Measurements from ENCODE around the gene RAB1A. TPM values are rescaled to one million over a fixed set of nuclear protein-coding genes. Genes with fewer than 3 reads are reported as not detected.

Gene RAB1A
- total and polyA plus RNA-seq, 4 donors = 118 to 165 (median 130) TPM

DNA sequence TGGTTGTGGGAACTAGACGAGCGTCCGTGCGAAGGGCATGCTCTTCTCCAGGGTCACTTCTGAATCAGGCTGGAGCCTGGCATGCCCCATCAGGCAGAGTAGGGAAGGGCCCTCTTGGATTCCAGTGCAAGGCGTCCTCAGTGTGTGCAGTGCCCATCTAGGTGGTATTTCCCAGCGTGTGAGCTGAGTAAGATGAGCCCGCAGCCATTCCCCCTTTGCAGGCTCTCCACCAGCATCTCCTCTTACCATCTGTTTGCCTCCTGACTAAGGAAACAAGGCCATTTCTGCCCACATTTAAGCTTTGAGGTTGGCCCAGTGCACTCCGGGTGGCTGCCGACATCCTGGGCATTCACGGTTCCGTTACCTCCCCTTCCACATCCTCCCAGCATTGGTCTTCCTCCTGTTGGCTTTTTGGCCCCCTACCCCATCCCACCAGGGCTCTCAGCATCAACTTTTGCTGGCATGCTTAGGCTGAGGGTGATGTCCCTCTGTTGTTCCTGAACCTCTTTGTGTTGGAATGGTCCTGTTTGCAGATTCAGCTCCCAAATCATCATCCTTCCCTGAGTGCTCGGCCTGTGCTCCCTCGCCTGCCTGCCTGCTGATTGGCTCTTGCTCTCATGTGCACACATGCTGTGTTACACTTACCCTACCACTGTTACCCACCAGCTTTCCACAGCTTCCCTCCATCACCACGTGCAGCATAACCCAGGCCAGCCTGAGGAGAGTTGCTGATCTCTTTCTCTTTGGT lies 61.9 kb downstream of the RAB1A start:
- 85 to 92% methylated on average over 14 of the region's 14 CpGs for WGBS, 2 donors
- H3K36me3 ChIP-seq (ENCODE audit: control insufficient read depth in 1 of 2, insufficient read depth in 2 of 2, low read length in 1 of 2) = peaks cover 0 to 8% of the 10 kb centered on the region in 2 donors
- DNase-seq (no peak), ATAC-seq (ENCODE audit: low FRiP score) (no peak)
- peaks cover 0 to 2% of the 10 kb centered on the region in 2 donors for H3K4me1 ChIP-seq (ENCODE audit: control insufficient read depth in 1 of 2, insufficient read depth in 2 of 2, low read length in 2 of 2)
- intact Hi-C loops (cut with DNase I) = loop anchor here in 1 of 2 donors (10.0 kb wide), 1 partner anchor 507 kb away; no protein-coding TSS in a partner anchor
- H3K27ac ChIP-seq (ENCODE audit: low read depth in 1 of 2, low read length in 2 of 2) = no peak overlapping the region
- H3K4me3 ChIP-seq (ENCODE audit: low read length in 2 of 2) = no peak overlapping the region
- H3K9me3 ChIP-seq (ENCODE audit: control insufficient read depth, low read length) = no peaks in the 10 kb centered on the region
- no peaks in the 10 kb centered on the region for H3K27me3 ChIP-seq (ENCODE audit: control insufficient read depth in 1 of 2, insufficient read depth in 2 of 2, low read length in 1 of 2)

DNA sequence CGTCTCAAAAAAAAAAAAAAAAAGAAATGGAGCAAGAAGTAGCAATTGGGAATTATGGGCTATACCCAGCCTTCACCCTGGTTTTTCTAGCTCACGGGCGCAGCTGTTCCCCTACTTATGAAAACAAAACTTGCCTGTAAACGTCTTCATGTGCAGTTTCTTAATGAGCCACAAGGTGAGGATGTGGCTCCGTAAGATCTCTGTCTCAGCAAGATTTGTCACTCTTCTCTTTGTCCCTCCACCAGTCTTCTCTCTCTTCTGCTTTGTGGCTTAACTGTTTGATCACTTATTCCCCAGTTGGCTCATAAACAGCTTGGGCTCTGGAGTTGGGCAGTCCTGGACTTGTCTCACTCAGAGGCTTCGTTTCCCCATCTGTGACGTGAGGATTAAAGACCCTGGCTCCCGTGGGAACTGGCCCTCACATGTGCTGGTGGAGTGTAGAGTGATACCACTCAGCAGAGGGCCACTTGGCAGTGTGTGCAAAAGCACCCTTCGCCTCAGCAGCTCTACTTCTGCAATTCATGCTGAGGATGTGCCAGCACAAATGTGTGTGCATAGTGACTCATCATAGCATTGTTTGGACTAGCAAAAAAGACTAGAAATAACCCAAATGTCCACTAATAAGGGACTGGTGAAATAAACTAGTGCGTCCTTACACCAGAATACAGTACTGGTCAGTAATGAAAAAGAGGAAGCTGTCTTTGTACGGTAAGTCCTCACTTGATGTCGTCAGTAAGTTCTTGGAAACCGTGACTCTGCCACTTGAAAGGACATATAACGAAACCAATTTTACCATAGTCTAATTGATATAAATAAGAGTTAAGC lies 65.0 kb downstream of the RAB1A start:
- Histone ChIP-seq H3K36me3 (ENCODE audit: control insufficient read depth in 1 of 2, insufficient read depth in 2 of 2, low read length in 1 of 2) (no peaks in the 10 kb centered on the region), H3K27ac (ENCODE audit: low read depth in 1 of 2, low read length in 2 of 2) (peak overlapping the region in 1 of 2 donors; percentile 12), H3K4me1 (ENCODE audit: control insufficient read depth in 1 of 2, insufficient read depth in 2 of 2, low read length in 2 of 2) (peaks cover 0 to 2% of the 10 kb centered on the region in 2 donors), H3K4me3 (ENCODE audit: low read length in 2 of 2) (no peak overlapping the region), H3K9me3 (ENCODE audit: control insufficient read depth, low read length) (no peaks in the 10 kb centered on the region), H3K27me3 (ENCODE audit: control insufficient read depth in 1 of 2, insufficient read depth in 2 of 2, low read length in 1 of 2) (no peaks in the 10 kb centered on the region)
- peak; percentile 84 for ATAC-seq (ENCODE audit: low FRiP score)
- intact Hi-C loops (cut with DNase I) = loop anchor here (5.0 to 10.0 kb wide), 2 partner anchors 122 to 510 kb away; no protein-coding TSS in a partner anchor
- WGBS, 2 donors = 3 to 6% methylated on average over 14 of the region's 14 CpGs
- peak; percentile 82 to 83 for DNase-seq

- H3K4me1 ChIP-seq (ENCODE audit: control insufficient read depth in 1 of 2, insufficient read depth in 2 of 2, low read length in 2 of 2) = peaks cover 0 to 2% of the 10 kb centered on the region in 2 donors
- no peak for DNase-seq
- H3K36me3 ChIP-seq (ENCODE audit: control insufficient read depth in 1 of 2, insufficient read depth in 2 of 2, low read length in 1 of 2) = no peaks in the 10 kb centered on the region
- H3K9me3 ChIP-seq (ENCODE audit: control insufficient read depth, low read length) = no peaks in the 10 kb centered on the region
- no peak for ATAC-seq (ENCODE audit: low FRiP score)
- H3K27me3 ChIP-seq (ENCODE audit: control insufficient read depth in 1 of 2, insufficient read depth in 2 of 2, low read length in 1 of 2) = no peaks in the 10 kb centered on the region
- no peak overlapping the region for H3K27ac ChIP-seq (ENCODE audit: low read depth in 1 of 2, low read length in 2 of 2)
- 57 to 74% methylated on average over 13 of the region's 13 CpGs for WGBS, 2 donors
- H3K4me3 ChIP-seq (ENCODE audit: low read length in 2 of 2) = no peak overlapping the region
- intact Hi-C loops (cut with DNase I) = loop anchor here (5.0 to 10.0 kb wide), 2 partner anchors 124 to 512 kb away; no protein-coding TSS in a partner anchor
Observed at GRCh38 chr2:65062843-65063825, 66.8 kb downstream of the RAB1A start.

DNA sequence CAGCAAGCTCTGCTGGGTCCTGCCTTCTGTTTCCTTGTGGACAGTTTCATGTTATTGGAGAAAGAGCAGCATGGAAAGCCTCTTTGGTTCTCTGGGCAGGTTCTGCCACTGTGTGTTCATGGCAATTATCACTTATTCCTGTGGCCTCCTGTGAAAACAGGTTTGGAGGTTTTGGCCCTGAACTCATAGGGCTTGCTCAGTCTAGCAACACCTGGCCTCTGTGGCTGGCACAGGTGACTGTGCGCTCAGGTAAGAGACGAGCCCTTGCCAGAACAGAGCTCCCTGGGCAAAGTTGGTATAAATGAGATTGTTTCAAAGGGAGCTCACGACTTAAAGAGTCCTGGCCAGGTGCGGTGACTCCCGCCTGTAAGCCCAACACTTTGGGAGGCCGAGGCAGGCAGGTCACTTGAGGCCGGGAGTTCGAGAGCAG lies 68.0 kb downstream of the RAB1A start:
- ATAC-seq (ENCODE audit: low FRiP score) = no peak
- Histone ChIP-seq H3K27me3 (ENCODE audit: control insufficient read depth in 1 of 2, insufficient read depth in 2 of 2, low read length in 1 of 2) (no peaks in the 10 kb centered on the region), H3K27ac (ENCODE audit: low read depth in 1 of 2, low read length in 2 of 2) (no peak overlapping the region), H3K4me1 (ENCODE audit: control insufficient read depth in 1 of 2, insufficient read depth in 2 of 2, low read length in 2 of 2) (peaks cover 0 to 2% of the 10 kb centered on the region in 2 donors), H3K4me3 (ENCODE audit: low read length in 2 of 2) (no peak overlapping the region), H3K36me3 (ENCODE audit: control insufficient read depth in 1 of 2, insufficient read depth in 2 of 2, low read length in 1 of 2) (no peaks in the 10 kb centered on the region), H3K9me3 (ENCODE audit: control insufficient read depth, low read length) (no peaks in the 10 kb centered on the region)
- no peak for DNase-seq
- intact Hi-C loops (cut with DNase I) = loop anchor here (5.0 to 10.0 kb wide), 2 partner anchors 125 to 513 kb away; no protein-coding TSS in a partner anchor
- WGBS, 2 donors = 95% methylated on average over 8 of the region's 8 CpGs

DNA sequence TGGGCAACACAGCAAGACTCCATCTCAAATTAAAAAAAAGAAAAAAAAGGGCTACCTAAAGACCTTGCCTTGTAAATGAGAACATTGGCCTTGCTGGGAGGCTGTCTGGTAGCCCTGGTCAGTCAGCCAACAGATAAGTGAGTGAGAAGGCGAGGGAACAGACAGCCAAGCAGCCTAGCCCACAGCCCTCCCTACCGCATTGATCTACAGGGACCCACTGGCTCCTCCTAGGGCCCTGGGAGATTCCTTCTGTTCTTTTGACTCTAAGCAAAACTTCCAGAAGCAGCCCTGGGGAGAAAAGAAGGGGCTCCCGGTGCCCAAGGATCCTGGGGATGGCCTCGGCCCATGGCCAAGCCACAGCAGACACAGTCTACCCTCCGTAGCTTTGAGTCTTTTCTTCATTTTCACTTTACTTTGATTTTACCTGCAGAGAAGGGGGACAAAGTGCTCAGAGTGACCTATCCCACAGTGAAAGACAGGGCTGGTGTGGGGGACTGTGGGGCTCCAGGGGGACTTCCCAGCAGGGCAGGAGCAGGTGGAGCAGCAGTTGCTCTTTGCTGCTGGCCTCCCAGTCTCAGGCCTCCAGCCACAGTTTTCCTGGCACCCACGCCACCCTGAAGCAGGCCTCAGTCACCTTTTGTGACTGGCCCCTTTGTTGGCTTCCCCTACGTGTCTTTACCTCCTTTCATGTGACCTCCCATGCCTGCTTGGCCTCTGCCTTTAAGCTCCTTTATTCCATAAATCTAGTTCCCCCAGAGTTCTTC lies 68.6 kb downstream of the RAB1A start:
- no peak for ATAC-seq (ENCODE audit: low FRiP score)
- Histone ChIP-seq H3K4me3 (ENCODE audit: low read length in 2 of 2) (no peak overlapping the region), H3K27ac (ENCODE audit: low read depth in 1 of 2, low read length in 2 of 2) (no peak overlapping the region), H3K36me3 (ENCODE audit: control insufficient read depth in 1 of 2, insufficient read depth in 2 of 2, low read length in 1 of 2) (no peaks in the 10 kb centered on the region), H3K27me3 (ENCODE audit: control insufficient read depth in 1 of 2, insufficient read depth in 2 of 2, low read length in 1 of 2) (no peaks in the 10 kb centered on the region), H3K9me3 (ENCODE audit: control insufficient read depth, low read length) (no peaks in the 10 kb centered on the region), H3K4me1 (ENCODE audit: control insufficient read depth in 1 of 2, insufficient read depth in 2 of 2, low read length in 2 of 2) (peaks cover 0 to 2% of the 10 kb centered on the region in 2 donors)
- intact Hi-C loops (cut with DNase I) = loop anchor here (5.0 to 10.0 kb wide), 2 partner anchors 126 to 513 kb away; no protein-coding TSS in a partner anchor
- DNase-seq = no peak
- 81 to 84% methylated on average over 7 of the region's 7 CpGs for WGBS, 2 donors

DNA sequence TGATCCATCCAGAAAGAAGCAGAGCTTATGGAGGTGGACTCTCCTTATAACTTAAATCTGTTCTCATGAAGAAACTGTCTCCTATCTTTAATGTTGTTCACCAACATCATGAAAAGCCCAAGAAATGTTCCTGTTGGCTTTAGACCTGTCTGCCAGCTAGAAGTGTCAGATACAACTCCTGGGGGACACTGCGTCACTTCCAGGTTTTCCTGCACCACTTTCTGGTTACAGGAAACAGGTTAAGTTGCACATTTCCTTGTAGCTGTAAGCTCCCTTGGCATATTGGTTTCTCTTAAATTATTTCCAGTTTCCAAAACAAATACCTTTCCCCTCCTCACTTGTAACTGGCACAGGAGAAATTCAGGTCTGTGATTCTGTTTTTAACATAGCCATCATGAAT lies 70.8 kb downstream of the RAB1A start:
- Histone ChIP-seq H3K9me3 (ENCODE audit: control insufficient read depth, low read length) (no peaks in the 10 kb centered on the region), H3K4me1 (ENCODE audit: control insufficient read depth in 1 of 2, insufficient read depth in 2 of 2, low read length in 2 of 2) (no peaks in the 10 kb centered on the region), H3K27ac (ENCODE audit: low read depth in 1 of 2, low read length in 2 of 2) (no peak overlapping the region), H3K4me3 (ENCODE audit: low read length in 2 of 2) (no peak overlapping the region), H3K36me3 (ENCODE audit: control insufficient read depth in 1 of 2, insufficient read depth in 2 of 2, low read length in 1 of 2) (no peaks in the 10 kb centered on the region), H3K27me3 (ENCODE audit: control insufficient read depth in 1 of 2, insufficient read depth in 2 of 2, low read length in 1 of 2) (no peaks in the 10 kb centered on the region)
- DNase-seq = no peak
- ATAC-seq (ENCODE audit: low FRiP score) = no peak
- 79 to 90% methylated on average over 1 of the region's 1 CpG for WGBS, 2 donors
- intact Hi-C loops (cut with DNase I) = no loop called here

DNA sequence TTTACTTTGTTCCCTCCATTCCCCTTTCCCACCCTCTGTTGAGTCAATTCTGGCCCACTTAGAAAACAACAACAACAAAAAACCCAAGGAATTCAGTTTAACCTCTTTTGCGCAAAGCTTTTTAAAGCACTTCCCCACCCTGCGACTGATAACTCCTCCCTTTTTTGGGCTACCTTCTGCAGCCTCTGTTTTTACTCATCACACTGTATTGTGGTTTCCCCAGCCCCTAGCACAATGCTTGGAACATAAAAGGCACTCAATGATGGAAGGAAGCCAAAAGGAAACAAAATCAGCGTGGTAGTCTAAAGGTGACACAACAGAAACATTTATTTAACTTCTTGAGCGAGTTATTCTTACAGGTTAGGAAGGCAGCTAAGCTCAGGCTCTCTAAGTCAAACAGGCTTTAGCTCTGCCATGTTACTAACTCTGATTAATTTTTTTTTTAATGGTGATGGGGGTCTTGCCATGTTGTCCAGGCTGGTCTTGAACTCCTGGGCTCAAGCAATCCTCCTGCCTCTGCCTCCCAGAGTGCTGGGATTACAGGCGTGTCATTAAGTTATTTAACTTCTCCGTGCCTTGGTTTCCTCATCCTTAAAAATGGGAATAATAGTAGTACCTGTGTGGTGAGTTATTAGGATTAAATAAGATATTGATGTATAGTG lies 72.4 kb downstream of the RAB1A start:
- ATAC-seq (ENCODE audit: low FRiP score) = no peak
- no peak for DNase-seq
- Histone ChIP-seq H3K4me3 (ENCODE audit: low read length in 2 of 2) (peak overlapping the region; percentile 75 to 87), H3K9me3 (ENCODE audit: control insufficient read depth, low read length) (no peaks in the 10 kb centered on the region), H3K4me1 (ENCODE audit: control insufficient read depth in 1 of 2, insufficient read depth in 2 of 2, low read length in 2 of 2) (no peaks in the 10 kb centered on the region), H3K27ac (ENCODE audit: low read depth in 1 of 2, low read length in 2 of 2) (no peak overlapping the region), H3K36me3 (ENCODE audit: control insufficient read depth in 1 of 2, insufficient read depth in 2 of 2, low read length in 1 of 2) (no peaks in the 10 kb centered on the region), H3K27me3 (ENCODE audit: control insufficient read depth in 1 of 2, insufficient read depth in 2 of 2, low read length in 1 of 2) (no peaks in the 10 kb centered on the region)
- intact Hi-C loops (cut with DNase I) = no loop called here
- WGBS, 2 donors = 69 to 76% methylated on average over 6 of the region's 6 CpGs
